Muscle layer of colon (tissue), 2 donors: ENCODE data around the gene ZSCAN30.

Experiments
- H3K27ac ChIP-seq: one replicate; pipeline ENCODE4 v1.7.0; 2013; ENCODE audit warnings: low read depth, mild to moderate bottlenecking, low read length, moderate library complexity
- H3K27me3 ChIP-seq, 2 donors: one replicate each; pipeline ENCODE4 v1.7.0; 2013; ENCODE audit warnings: low read length in 2 of 2, mild to moderate bottlenecking in 2 of 2; ENCODE audit not compliant: insufficient read depth in 2 of 2, control insufficient read depth in 1 of 2
- H3K36me3 ChIP-seq: one replicate; pipeline ENCODE4 v1.7.0; 2013; ENCODE audit warnings: mild to moderate bottlenecking, low read length; ENCODE audit not compliant: insufficient read depth
- H3K4me1 ChIP-seq: one replicate; pipeline ENCODE4 v1.7.0; 2013; ENCODE audit warnings: mild to moderate bottlenecking, low read length; ENCODE audit not compliant: insufficient read depth
- H3K4me3 ChIP-seq, 2 donors: one replicate each; pipeline ENCODE4 v1.7.0; 2013; ENCODE audit warnings: low read length in 2 of 2, low read depth in 1 of 2, mild to moderate bottlenecking in 1 of 2, moderate library complexity in 1 of 2
- H3K9ac ChIP-seq: one replicate; pipeline ENCODE4 v1.7.0; 2013; ENCODE audit warnings: low read length
- H3K9me3 ChIP-seq: one replicate; pipeline ENCODE4 v1.7.0; 2013; ENCODE audit warnings: mild to moderate bottlenecking, low read length
- donor health status: abdominal sarcoma.
- donor health status: Adenocarcinoma of cecum.

ZSCAN30 gene

DNA sequence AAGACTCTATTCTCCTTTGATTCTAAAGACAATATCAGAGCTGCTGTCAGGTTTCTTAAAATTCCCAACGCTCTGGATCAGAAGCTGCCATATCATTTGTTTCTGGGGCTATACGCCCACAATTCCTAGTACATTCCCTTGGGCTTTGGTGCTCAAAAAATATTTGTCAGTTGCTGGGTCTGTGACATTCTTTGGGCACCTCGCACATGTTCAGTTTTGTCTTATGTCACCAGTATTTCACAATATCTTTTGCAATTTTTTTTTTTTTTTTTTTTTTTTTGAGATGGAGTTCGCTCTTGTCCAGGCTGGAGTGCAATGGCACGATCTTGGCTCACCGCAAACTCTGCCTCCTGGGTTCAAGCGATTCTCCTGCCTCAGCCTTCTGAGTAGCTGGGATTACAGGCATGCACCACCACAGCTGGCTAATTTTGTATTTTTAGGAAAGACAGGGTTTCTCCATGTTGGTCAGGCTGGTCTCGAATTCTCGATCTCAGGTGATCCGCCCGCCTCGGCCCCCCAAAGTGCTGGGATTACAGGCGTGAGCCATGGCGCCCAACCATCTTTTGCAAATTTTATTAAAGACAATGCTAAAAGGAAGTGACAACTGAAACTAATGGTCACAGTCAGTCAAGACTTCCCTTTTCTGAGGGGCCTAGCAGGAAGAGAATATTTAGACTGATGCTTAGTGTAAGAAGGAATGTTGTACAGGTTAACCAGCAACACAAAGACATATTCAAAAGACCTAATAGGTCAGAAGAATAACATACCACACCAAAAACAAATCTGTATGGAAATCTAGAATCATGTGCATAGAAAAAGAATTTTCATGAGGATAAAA is 42.4 kb downstream of the ZSCAN30 start:
- Histone ChIP-seq H3K4me3 (no peak overlapping the region), H3K9ac (no peak overlapping the region), H3K27ac (no peak overlapping the region), H3K27me3 (no peaks in the 10 kb centered on the region), H3K9me3 (no peaks in the 10 kb centered on the region), H3K36me3 (peaks cover 52% of the 10 kb centered on the region), H3K4me1 (peaks cover 1% of the 10 kb centered on the region)

DNA sequence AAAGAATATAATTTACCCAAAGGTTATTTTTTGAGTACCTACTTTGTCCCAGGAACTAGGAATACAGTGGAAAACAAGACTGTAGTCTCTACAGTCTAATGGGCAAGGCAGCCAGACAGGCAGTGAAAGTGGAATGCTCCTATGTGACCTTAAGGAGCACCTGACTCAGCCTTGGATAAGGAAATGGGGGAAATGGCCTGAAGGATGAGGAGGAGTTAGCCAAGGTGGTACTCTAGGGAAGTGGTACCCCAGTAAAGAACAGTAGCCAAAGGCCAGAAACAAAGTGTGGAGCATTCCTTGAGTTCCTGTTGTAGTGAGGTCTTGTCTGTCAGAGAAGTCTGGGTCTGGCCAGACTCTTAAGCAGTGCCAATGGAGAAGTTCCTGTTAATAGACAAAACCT is 43.2 kb downstream of the ZSCAN30 start:
- Histone ChIP-seq H3K4me3 (no peak overlapping the region), H3K36me3 (peaks cover 54% of the 10 kb centered on the region), H3K9me3 (no peaks in the 10 kb centered on the region), H3K9ac (no peak overlapping the region), H3K27me3 (no peaks in the 10 kb centered on the region), H3K27ac (no peak overlapping the region), H3K4me1 (peaks cover 9% of the 10 kb centered on the region)

DNA sequence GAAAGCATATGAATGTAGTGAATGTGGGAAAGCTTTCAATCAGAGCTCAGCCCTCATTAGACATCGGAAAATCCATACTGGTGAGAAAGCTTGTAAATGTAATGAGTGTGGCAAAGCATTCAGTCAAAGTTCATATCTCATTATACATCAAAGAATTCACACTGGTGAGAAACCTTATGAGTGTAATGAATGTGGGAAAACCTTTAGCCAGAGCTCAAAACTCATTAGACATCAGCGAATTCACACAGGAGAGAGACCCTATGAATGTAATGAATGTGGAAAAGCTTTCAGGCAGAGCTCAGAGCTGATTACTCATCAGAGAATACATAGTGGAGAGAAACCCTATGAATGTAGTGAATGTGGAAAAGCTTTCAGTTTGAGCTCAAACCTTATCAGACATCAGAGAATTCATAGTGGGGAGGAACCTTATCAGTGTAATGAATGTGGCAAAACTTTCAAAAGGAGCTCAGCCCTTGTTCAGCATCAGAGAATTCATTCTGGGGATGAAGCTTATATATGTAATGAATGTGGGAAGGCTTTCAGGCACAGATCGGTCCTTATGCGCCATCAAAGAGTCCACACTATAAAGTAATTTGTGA is 44.2 kb downstream of the ZSCAN30 start:
- Histone ChIP-seq H3K9me3 (no peaks in the 10 kb centered on the region), H3K27ac (no peak overlapping the region), H3K36me3 (peaks cover 54% of the 10 kb centered on the region), H3K27me3 (no peaks in the 10 kb centered on the region), H3K4me3 (no peak overlapping the region), H3K4me1 (peaks cover 13% of the 10 kb centered on the region), H3K9ac (no peak overlapping the region)

DNA sequence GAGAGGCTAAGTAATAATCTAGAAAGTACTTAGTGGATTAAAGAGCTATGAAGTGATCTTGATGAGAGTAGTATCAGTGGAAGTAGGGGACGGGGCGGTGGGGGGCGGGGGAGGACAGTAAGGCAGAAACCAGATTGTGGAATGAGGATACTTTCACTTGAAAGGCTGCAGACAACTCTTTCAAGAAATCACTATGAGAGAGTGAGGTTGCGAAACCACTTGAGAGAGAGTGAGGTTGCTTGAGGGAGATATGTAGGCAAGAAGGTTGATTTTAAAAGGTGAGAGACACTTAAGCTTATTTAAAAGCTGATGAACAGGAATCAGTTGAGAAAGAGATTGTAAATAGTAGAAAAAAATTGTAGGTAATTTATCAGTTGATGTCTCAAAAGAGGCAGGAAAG is 45.4 kb downstream of the ZSCAN30 start:
- H3K36me3 ChIP-seq: peaks cover 50% of the 10 kb centered on the region
- H3K4me1 ChIP-seq: peaks cover 13% of the 10 kb centered on the region

DNA sequence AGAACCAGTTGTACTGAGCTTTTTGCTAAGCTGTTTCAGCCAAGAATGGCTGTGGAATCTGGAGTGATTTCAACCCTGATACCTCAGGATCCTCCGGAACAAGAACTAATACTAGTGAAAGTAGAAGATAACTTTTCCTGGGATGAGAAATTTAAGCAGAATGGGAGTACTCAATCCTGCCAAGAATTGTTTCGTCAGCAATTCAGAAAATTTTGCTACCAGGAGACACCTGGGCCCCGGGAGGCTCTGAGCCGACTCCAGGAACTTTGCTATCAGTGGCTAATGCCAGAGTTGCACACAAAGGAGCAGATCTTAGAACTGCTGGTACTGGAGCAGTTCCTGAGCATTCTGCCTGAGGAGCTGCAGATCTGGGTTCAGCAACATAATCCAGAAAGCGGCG is 47.6 kb downstream of the ZSCAN30 start:
- H3K36me3 ChIP-seq: peaks cover 44% of the 10 kb centered on the region

More for the DNA sequence above, 45.4 kb downstream of the ZSCAN30 start:
- Histone ChIP-seq H3K27me3 (no peaks in the 10 kb centered on the region), H3K9me3 (no peaks in the 10 kb centered on the region), H3K4me3 (no peak overlapping the region), H3K9ac (no peak overlapping the region), H3K27ac (no peak overlapping the region)

DNA sequence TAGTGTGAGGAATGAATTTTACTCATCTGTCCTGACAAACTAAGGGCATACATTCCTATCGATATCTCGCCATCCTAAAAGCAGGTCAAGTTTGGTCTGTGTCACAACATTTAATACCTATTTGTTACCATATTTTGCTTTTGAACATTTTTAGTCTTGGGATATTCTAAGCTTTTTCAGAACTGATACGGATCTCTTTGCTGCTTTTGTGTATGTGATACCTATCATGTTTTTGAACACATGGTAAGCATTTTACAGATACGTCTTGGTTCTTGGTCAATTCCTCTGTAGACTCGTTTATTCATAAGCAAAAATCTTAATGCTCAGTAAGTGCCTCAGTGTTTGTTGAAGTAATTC is 48.6 kb downstream of the ZSCAN30 start:
- Histone ChIP-seq H3K27ac (peak overlapping the region; percentile 98), H3K4me1 (peaks cover 13% of the 10 kb centered on the region), H3K9ac (peak overlapping the region; percentile 84), H3K36me3 (peaks cover 37% of the 10 kb centered on the region), H3K4me3 (peak overlapping the region; percentile 63 to 75), H3K9me3 (no peaks in the 10 kb centered on the region), H3K27me3 (no peaks in the 10 kb centered on the region)

More for the DNA sequence above, 47.6 kb downstream of the ZSCAN30 start:
- Histone ChIP-seq H3K4me3 (no peak overlapping the region), H3K9me3 (no peaks in the 10 kb centered on the region), H3K27ac (no peak overlapping the region), H3K9ac (no peak overlapping the region), H3K27me3 (no peaks in the 10 kb centered on the region), H3K4me1 (peaks cover 13% of the 10 kb centered on the region)

DNA sequence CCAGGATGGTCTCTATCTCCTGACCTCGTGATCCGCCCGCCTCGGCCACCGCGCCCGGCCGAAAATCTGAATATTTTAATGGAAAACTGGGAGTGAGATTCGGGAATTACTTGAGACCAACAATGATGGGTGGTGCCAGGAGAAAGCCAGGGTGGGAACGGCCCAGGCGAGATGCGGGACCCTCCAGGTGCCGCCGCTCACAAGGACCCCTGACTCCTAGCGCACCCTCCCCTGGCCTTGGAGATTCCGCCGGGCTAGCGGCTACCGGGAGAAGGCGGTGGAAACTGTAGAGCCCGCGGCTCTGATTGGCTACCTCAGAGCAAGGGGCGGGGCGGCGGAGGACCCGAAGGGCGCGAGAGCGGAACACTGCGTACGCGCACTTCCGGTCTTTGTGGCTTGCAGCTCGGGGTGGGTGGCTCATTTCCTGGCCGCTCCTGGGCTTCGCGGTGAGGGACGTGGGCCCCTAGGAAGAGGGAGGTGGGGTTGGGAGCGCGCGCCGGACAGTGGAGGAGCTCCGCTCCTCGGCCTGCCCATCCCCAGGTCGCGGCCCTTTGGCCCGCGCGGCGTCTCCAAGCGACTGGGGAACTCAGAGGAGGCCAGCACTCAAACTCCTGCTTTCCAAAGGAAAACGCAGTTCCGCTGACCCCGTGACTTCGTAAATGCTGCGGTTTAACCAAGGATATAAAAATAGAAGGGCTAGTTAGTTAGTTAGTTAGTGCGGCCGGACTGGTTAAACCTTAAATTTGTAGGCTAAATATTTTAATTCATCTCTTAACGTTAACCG is 49.2 kb downstream of the ZSCAN30 start, which contains the start of gene ZNF397:
Gene ZNF397 (plus strand): TSS at position 371 of the 784 bp plus-strand sequence. CDS start 1,437 bp downstream, outside the sequence.
- peak within 1 kb of the TSS; percentile 63 to 75 for H3K4me3 ChIP-seq
- peak within 1 kb of the TSS; percentile 98 for H3K27ac ChIP-seq
- peak within 1 kb of the TSS; percentile 84 for H3K9ac ChIP-seq
- H3K27me3 ChIP-seq: no peaks in the 10 kb centered on the region
- no peaks in the 10 kb centered on the region for H3K9me3 ChIP-seq
- peaks cover 35% of the 10 kb centered on the region for H3K36me3 ChIP-seq
- peaks cover 13% of the 10 kb centered on the region for H3K4me1 ChIP-seq

DNA sequence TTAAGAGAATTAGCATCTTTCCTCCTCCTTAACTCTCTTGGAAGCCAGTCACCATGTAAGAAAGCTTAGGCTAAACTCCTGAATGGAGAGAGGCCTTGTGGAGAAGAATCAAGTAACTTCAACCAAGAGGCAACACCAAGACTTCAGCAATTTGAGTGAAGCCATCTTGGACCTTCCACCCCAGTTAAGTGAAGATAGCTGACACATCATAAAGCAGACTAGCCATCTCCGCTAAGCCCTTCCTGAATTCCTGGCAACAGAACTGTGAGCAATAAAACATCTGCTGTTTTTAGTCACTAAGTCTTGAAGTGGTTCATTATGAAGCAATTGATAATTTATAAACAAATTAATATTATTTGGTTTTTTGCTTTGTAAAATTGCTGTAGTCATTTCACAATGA is 50.7 kb downstream of the ZSCAN30 start:
- no peak overlapping the region for H3K9ac ChIP-seq
- H3K27ac ChIP-seq: no peak overlapping the region
- peaks cover 21% of the 10 kb centered on the region for H3K36me3 ChIP-seq
- peaks cover 13% of the 10 kb centered on the region for H3K4me1 ChIP-seq
- no peak overlapping the region for H3K4me3 ChIP-seq
- H3K9me3 ChIP-seq: no peaks in the 10 kb centered on the region
- H3K27me3 ChIP-seq: no peaks in the 10 kb centered on the region

DNA sequence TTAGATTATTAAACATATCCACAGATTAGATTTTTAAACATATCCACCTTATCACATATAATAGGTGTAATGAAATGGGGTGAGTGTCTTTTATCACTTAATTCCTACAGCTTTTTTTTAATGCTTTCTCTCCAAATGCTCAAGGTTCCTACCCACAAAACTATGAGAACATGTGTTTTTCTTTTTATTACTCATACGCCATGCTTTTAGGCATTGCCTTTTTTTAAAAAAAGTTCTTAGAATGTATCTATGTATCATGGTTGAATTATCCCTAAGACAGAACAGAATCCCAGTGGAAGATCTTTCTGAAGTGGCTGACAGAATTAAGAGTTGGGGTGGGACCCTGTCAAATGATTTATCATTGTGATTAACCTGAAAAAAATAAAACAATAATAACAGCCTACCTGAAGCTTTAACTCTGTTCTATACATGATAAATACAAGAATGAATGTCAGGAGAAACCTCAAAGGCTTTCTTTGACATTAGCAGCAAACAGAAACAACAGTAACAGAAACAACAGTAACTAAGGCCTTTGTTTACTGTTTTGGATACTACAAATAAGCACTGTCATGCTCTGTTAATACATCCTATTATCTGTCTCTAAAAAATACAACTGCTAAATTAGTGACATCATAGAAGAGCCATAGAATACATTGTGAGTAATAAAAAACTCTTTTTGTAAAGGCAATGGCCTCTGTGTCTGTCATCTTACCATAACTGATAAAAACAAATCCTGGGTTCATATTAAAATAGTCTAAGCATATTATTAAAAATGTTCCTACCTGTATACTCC is 53.3 kb downstream of the ZSCAN30 start:
- H3K4me1 ChIP-seq: peaks cover 3% of the 10 kb centered on the region
- H3K4me3 ChIP-seq: no peak overlapping the region
- H3K9ac ChIP-seq: no peak overlapping the region
- no peaks in the 10 kb centered on the region for H3K36me3 ChIP-seq
- H3K9me3 ChIP-seq: no peaks in the 10 kb centered on the region
- H3K27me3 ChIP-seq: no peaks in the 10 kb centered on the region
- H3K27ac ChIP-seq: no peak overlapping the region

DNA sequence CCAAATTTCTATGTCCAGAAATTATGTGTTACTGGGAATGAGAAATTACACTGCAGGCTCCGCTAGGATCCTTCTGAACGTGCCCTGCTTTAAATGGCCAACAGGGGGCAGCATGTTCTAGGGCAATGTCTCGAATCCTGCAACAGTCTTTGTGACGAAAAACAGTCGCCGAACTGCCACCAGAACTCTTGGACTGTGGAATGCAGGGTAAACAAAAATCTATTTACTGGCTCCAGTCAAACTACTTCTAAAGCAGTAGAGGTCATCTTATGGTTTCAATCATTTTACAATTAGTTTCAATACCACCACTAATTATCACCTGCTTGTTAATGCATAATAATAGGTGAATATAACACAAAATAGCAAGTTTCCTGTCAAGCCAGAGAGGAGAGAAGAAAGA is 59.0 kb downstream of the ZSCAN30 start:
- Histone ChIP-seq H3K4me3 (no peak overlapping the region), H3K9ac (no peak overlapping the region), H3K9me3 (no peaks in the 10 kb centered on the region), H3K36me3 (no peaks in the 10 kb centered on the region), H3K27ac (no peak overlapping the region), H3K27me3 (no peaks in the 10 kb centered on the region), H3K4me1 (no peaks in the 10 kb centered on the region)

DNA sequence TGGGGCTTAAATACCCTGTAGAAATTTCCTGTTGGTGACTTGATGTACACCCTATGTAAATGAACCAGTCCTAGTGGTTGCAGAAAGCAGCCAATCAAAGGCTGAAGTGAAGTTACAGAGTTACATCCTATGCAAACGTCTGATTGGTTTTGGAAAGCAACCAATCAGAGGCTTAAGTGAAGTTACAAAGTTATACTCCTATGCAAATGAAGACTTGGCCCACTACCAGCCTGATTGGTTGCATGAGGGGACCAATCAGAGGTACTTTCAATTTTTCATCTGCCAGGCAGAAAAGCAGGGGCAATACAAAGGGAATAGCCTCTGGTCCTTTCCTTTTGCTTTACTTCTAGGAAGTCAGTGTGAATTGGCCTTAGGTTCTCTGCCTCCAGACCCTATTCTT is 62.8 kb downstream of the ZSCAN30 start:
- no peaks in the 10 kb centered on the region for H3K4me1 ChIP-seq
- no peaks in the 10 kb centered on the region for H3K27me3 ChIP-seq
- no peak overlapping the region for H3K4me3 ChIP-seq
- no peaks in the 10 kb centered on the region for H3K9me3 ChIP-seq
- no peaks in the 10 kb centered on the region for H3K36me3 ChIP-seq
- no peak overlapping the region for H3K27ac ChIP-seq
- H3K9ac ChIP-seq: no peak overlapping the region
